ENCODE measurements around the gene LCN10. TPM values are rescaled to one million over a fixed set of nuclear protein-coding genes. Genes with fewer than 3 reads are reported as not detected.
A peak's percentile ranks its signal among the peaks of the same experiment; 100 is the strongest.
"Not testable (repeated sequence)": the region's sequence is repeated elsewhere in the genome, so short reads cannot be mapped to it uniquely, and the experiment has no call there.

LCN10 gene
- total RNA-seq, 4 donors from 2014 or later = 7.0 to 12.6 (median 9.8) TPM

DNA sequence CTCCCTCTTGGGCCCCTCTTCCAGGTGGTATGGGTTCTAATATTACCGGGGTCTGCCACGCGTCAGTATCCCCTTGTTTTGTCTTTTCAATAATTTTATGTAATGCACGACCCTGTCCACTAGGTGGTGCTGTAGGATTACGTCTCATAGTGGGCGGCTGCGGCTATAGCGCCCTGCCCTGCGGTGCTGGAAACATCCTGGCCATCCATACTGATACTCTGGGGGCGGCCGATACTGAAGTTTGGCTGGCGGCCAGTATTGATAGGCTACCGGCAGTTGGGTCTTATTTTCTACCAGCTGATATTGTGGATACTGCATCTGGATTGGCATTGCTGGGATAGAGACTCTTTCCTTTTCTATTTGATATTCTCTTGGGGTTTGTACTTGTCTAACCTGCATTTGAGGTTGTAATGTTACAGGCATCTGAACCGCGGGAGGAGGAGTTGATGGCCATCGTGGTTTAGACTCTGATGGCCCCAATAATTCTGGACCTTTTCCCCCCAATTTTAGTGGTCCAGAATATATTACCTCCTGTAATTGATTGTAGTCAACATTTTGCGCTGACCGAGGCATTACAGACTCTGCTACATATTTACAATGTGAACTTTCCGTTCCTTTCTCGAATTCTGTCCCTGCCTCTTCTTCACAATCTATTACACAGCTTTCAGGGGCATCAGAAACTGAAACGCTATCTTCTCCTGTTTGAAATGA, 45.1 kb upstream of the LCN10 start:
- no peak overlapping the region for H3K4me3 ChIP-seq
- no peak for DNase-seq (ENCODE audit: extremely low spot score)

DNA sequence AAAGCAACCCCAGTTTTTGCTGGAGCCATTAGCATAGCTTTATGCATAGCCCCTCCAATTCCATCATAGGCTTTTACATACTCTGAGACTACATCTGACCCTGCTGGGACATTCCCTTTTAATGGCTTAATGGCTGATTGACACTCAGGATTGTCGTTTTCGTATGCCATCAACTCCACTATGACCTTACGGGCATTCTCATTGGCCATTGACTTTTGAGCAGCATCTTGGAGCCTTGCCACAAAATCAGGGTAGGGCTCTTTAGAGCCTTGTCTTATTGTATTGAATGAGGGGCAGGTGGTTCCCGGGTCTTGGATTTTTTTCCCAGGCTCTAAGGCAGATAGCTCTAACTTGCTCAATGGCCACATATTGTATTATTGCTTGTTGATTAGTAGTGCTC, 44.2 kb upstream of the LCN10 start:
- 30% methylated on average over 4 of the region's 4 CpGs for WGBS
- H3K27me3 ChIP-seq; H3K36me3 ChIP-seq; H3K4me3 ChIP-seq; H3K27ac ChIP-seq (replicated peaks in 1 of 4); DNase-seq (ENCODE audit: extremely low spot score); H3K9me3 ChIP-seq: not testable (repeated sequence)
- peaks cover 15 to 26% (median 24%) of the 10 kb centered on the region in 4 donors for H3K4me1 ChIP-seq
- intact Hi-C loops (cut with DNase I) = loop anchor here (2.0 to 5.0 kb wide), 2 partner anchors 165 to 248 kb away; partner anchors contain the start of gene LCN12

More for the DNA sequence above, 45.1 kb upstream of the LCN10 start:
- TF ChIP-seq, protein P1, sequence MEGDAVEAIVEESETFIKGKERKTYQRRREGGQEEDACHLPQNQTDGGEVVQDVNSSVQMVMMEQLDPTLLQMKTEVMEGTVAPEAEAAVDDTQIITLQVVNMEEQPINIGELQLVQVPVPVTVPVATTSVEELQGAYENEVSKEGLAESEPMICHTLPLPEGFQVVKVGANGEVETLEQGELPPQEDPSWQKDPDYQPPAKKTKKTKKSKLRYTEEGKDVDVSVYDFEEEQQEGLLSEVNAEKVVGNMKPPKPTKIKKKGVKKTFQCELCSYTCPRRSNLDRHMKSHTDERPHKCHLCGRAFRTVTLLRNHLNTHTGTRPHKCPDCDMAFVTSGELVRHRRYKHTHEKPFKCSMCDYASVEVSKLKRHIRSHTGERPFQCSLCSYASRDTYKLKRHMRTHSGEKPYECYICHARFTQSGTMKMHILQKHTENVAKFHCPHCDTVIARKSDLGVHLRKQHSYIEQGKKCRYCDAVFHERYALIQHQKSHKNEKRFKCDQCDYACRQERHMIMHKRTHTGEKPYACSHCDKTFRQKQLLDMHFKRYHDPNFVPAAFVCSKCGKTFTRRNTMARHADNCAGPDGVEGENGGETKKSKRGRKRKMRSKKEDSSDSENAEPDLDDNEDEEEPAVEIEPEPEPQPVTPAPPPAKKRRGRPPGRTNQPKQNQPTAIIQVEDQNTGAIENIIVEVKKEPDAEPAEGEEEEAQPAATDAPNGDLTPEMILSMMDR (IDR thresholded peaks at IDR 0.05) = peak; percentile 86 to 90 (median 88)
- TF ChIP-seq POLR2A (IDR thresholded peaks at IDR 0.05; ENCODE audit: low read depth) = no peak
- intact Hi-C loops (cut with DNase I) = loop anchor here (2.0 to 5.0 kb wide), 2 partner anchors 164 to 247 kb away; partner anchors contain the start of gene LCN12
- H3K4me1 ChIP-seq = peaks cover 22 to 34% (median 32%) of the 10 kb centered on the region in 4 donors
- no peaks in the 10 kb centered on the region for H3K27me3 ChIP-seq
- H3K9me3 ChIP-seq = no peaks in the 10 kb centered on the region
- H3K36me3 ChIP-seq = peaks cover 0 to 5% (median 4%) of the 10 kb centered on the region in 4 donors
- H3K27ac ChIP-seq (replicated peaks in 1 of 4) = no peak overlapping the region
- 25% methylated on average over 21 of the region's 21 CpGs for WGBS

DNA sequence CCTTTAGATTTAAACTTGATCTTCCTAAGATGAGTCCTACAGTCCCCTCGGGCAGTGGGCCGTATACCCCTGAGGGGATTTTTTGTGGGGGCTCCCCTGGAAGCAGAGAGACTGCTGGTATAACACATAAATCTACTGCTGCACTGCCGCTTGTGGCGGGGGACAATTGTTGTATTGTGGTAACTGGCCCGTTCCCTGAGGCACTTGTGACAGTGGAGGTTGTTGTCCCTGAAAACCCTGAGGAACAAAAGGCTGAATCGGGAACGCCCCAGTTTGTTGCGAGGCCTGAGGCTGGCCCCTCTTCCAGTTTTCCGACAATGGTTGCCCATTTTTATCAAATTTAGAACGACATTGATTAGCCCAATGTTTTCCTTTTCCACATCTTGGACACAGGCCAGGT, 43.7 kb upstream of the LCN10 start:
- no peak for DNase-seq (ENCODE audit: extremely low spot score)
- Histone ChIP-seq H3K9me3 (no peaks in the 10 kb centered on the region), H3K4me3 (no peak overlapping the region), H3K27me3 (no peaks in the 10 kb centered on the region), H3K27ac (replicated peaks in 1 of 4) (no peak overlapping the region), H3K36me3 (no peaks in the 10 kb centered on the region), H3K4me1 (peaks cover 11 to 20% (median 19%) of the 10 kb centered on the region in 4 donors)
- intact Hi-C loops (cut with DNase I) = loop anchor here (2.0 to 5.0 kb wide), 2 partner anchors 166 to 248 kb away; partner anchors contain the start of gene LCN12
- TF ChIP-seq POLR2A (IDR thresholded peaks at IDR 0.05; ENCODE audit: low read depth) = no peak
- TF ChIP-seq, protein P1 (IDR thresholded peaks at IDR 0.05) = no peak
- TF ChIP-seq EP300 (IDR thresholded peaks at IDR 0.05) = no peak
- TF ChIP-seq POLR2AphosphoS5 (IDR thresholded peaks at IDR 0.05) = no peak
- WGBS = 65% methylated on average over 10 of the region's 10 CpGs

DNA sequence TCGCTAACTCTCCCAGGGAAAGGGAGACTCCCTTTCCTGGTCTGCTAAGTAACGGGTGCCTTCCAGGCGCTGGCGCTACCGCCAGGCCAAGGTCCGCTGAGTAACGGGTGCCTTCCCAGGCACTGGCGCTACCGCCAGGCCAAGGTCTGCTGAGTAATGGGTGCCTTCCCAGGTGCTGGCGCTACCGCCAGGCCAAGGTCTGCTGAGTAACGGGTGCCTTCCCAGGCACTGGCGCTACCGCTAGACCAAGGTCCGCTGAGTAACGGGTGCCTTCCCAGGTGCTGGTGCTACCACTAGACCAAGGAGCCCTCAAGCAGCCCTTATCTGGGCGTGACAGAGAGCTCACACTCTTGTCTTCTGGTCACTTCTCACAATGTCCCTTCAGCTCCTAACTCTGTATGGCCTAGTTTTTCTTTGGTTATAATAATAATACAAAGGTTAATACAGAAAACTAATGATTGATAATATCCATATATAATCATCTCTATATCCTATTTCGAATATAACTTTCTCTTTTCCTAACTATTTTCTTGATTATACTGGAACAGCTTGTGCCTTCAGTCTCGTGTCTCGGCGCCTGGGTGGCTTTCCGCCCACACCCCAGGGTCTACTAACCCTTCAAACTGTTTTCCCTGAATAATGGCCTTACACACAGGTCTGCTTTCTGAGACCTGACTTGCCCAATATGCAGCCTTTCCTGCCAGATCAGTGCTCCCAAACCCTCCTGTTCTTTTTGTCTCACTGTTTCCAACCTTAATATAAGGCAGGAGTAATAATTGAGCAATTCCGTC, 43.0 kb upstream of the LCN10 start:
- H3K36me3 ChIP-seq; DNase-seq (ENCODE audit: extremely low spot score); H3K27me3 ChIP-seq; H3K9me3 ChIP-seq; H3K27ac ChIP-seq (replicated peaks in 1 of 4); H3K4me3 ChIP-seq: not testable (repeated sequence)
- peaks cover 11 to 18% (median 16%) of the 10 kb centered on the region in 4 donors for H3K4me1 ChIP-seq
- intact Hi-C loops (cut with DNase I) = loop anchor here (2.0 to 5.0 kb wide), 2 partner anchors 167 to 249 kb away; partner anchors contain the start of gene LCN12
- 87% methylated on average over 18 of the region's 23 CpGs for WGBS

DNA sequence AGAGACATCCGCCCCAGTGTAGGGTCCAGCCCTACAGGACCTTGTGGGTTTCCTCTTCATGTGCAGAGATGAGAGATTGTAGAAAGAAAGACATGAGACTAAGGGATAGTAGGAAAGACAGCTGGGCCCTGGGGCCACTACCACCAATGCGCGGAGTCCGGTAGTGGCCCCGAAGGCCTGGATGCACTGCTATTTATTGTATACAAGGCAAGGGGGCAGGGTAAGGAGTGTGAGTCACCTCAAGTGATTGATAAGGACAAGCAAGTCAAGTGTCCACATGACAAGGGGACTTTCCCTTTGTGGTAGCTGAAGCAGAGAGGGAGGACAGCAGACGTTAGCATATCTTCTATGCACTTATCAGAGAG, 42.2 kb upstream of the LCN10 start:
- H3K36me3 ChIP-seq = no peaks in the 10 kb centered on the region
- intact Hi-C loops (cut with DNase I) = loop anchor here (5.0 kb wide), 1 partner anchor 167 kb away; the partner anchor contains the start of gene LCN12
- WGBS = 92% methylated on average over 6 of the region's 6 CpGs
- peaks cover 5 to 11% (median 10%) of the 10 kb centered on the region in 4 donors for H3K4me1 ChIP-seq
- no peak overlapping the region for H3K27ac ChIP-seq (replicated peaks in 1 of 4)
- no peaks in the 10 kb centered on the region for H3K27me3 ChIP-seq
- no peak for TF ChIP-seq EP300 (IDR thresholded peaks at IDR 0.05)
- TF ChIP-seq POLR2AphosphoS5 (IDR thresholded peaks at IDR 0.05) = no peak
- TF ChIP-seq POLR2A (IDR thresholded peaks at IDR 0.05; ENCODE audit: low read depth) = no peak
- TF ChIP-seq, protein P1 (IDR thresholded peaks at IDR 0.05) = no peak
- no peak for DNase-seq (ENCODE audit: extremely low spot score)
- no peak overlapping the region for H3K4me3 ChIP-seq
- no peaks in the 10 kb centered on the region for H3K9me3 ChIP-seq

Data from esophagus muscularis mucosa (tissue), 4 donors.